Esophagus muscularis mucosa (tissue), 4 donors: Measurements from ENCODE around the gene CYB5RL. TPM values are rescaled to one million over a fixed set of nuclear protein-coding genes. Genes with fewer than 3 reads are reported as not detected.

ENCODE experiments used
- DNase-seq: peaks from one replicate; pipeline ENCODE4 v3.0.0-alpha.2; 2017; ENCODE audit errors: extremely low spot score
- H3K27ac ChIP-seq, 4 donors: fragments of 200-600 bp; sonication (generic); replicated peaks in 1 of 4; 1 replicate in 3 of 4; 2 replicates in 1 of 4; pipeline ENCODE4 v1.5.1; 2016 to 2019; ENCODE audit warnings: mild to moderate bottlenecking in 1 of 4
- H3K27me3 ChIP-seq, 4 donors: fragments of 200-600 bp; sonication (generic); one replicate each; pipeline versions ENCODE4 v1.5.1 to v1.6.0; 2016 to 2019
- H3K36me3 ChIP-seq, 4 donors: fragments of 200-600 bp; sonication (generic); one replicate each; pipeline ENCODE4 v1.5.1; 2016 to 2019
- H3K4me1 ChIP-seq, 4 donors: fragments of 200-600 bp; sonication (generic); one replicate each; pipeline ENCODE4 v1.5.1; 2016 to 2019
- H3K4me3 ChIP-seq, 4 donors: fragments of 200-600 bp; sonication (generic); 1 replicate in 2 of 4; 2 replicates in 2 of 4; pipeline ENCODE4 v1.5.1; 2016 to 2019; ENCODE audit warnings: mild to moderate bottlenecking in 4 of 4, moderate library complexity in 1 of 4
- H3K9me3 ChIP-seq, 4 donors: fragments of 200-600 bp; sonication (generic); 1 replicate in 3 of 4; 2 replicates in 1 of 4; pipeline ENCODE4 v1.5.1; 2016 to 2019
- EP300 ChIP-seq: sonication (generic); formaldehyde crosslinking; IDR thresholded peaks from one replicate; pipeline ENCODE4 v1.6.1; 2017; ENCODE audit warnings: antibody characterized with exemption
- POLR2A ChIP-seq: fragments of 450-650 bp; IDR thresholded peaks from one replicate; pipeline ENCODE4 v1.6.1; 2017; ENCODE audit warnings: antibody characterized with exemption, moderate library complexity, mild to moderate bottlenecking, low read depth
- POLR2AphosphoS5 ChIP-seq, 2 donors: sonication (generic); formaldehyde crosslinking; IDR thresholded peaks; one replicate each; pipeline ENCODE4 v1.6.1; 2017; ENCODE audit warnings: antibody characterized with exemption in 2 of 2
- WGBS: methylation state at CpG from one replicate; pipeline ENCODE4 v1.1.5; 2018; 5-methylcytosine and 5-hydroxymethylcytosine counted together
- intact Hi-C: fragments of 100-400 bp; cut with DNase I; formaldehyde crosslinking; loops from one replicate; pipeline ENCODE4 v1.15.1; 2023
- total RNA-seq, 4 donors: library from RNA; depleted of rRNA; stranded (reverse); fragments of >200 nt; gene quantifications; one replicate each; pipeline versions ENCODE4 v1.1.0 to v1.2.1, GENCODE V29; 2016
- TF ChIP-seq, protein P1 (sequence below), 3 experiments: fragments of 200-600 bp in 2 of 3; fragments of 450-650 bp in 1 of 3; sonication (generic) in 2 of 3; IDR thresholded peaks; one replicate each; pipeline ENCODE4 v1.5.1; 2017 to 2019; ENCODE audit warnings: antibody characterized with exemption in 3 of 3, mild to moderate bottlenecking in 2 of 3, moderate library complexity in 1 of 3

Gene CYB5RL
- total RNA-seq, 4 donors from 2014 or later: 3.6 to 6.1 (median 3.9) TPM

GRCh38 chr1:54190526-54190925 lies 9.3 kb downstream of the CYB5RL start:
- Histone ChIP-seq H3K4me1 (no peaks in the 10 kb centered on the region), H3K27me3 (no peaks in the 10 kb centered on the region), H3K27ac (no peak overlapping the region), H3K9me3 (no peaks in the 10 kb centered on the region), H3K36me3 (peaks cover 12 to 83% (median 50%) of the 10 kb centered on the region in 4 donors), H3K4me3 (no peak overlapping the region)
- TF ChIP-seq EP300: no peak
- no peak for TF ChIP-seq POLR2A
- TF ChIP-seq POLR2AphosphoS5 (IDR thresholded peaks at IDR 0.05): no peak
- TF ChIP-seq, protein P1, sequence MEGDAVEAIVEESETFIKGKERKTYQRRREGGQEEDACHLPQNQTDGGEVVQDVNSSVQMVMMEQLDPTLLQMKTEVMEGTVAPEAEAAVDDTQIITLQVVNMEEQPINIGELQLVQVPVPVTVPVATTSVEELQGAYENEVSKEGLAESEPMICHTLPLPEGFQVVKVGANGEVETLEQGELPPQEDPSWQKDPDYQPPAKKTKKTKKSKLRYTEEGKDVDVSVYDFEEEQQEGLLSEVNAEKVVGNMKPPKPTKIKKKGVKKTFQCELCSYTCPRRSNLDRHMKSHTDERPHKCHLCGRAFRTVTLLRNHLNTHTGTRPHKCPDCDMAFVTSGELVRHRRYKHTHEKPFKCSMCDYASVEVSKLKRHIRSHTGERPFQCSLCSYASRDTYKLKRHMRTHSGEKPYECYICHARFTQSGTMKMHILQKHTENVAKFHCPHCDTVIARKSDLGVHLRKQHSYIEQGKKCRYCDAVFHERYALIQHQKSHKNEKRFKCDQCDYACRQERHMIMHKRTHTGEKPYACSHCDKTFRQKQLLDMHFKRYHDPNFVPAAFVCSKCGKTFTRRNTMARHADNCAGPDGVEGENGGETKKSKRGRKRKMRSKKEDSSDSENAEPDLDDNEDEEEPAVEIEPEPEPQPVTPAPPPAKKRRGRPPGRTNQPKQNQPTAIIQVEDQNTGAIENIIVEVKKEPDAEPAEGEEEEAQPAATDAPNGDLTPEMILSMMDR (IDR thresholded peaks at IDR 0.05): no peak
- WGBS: 94% methylated on average over 5 of the region's 9 CpGs
- no peak for DNase-seq
- intact Hi-C loops: no loop called here

- WGBS: 93% methylated on average over 1 of the region's 1 CpG
- DNase-seq: no peak
- intact Hi-C loops: no loop called here
- H3K4me3 ChIP-seq: no peak overlapping the region
- no peaks in the 10 kb centered on the region for H3K27me3 ChIP-seq
- H3K4me1 ChIP-seq: no peaks in the 10 kb centered on the region
- peaks cover 4 to 71% (median 32%) of the 10 kb centered on the region in 4 donors for H3K36me3 ChIP-seq
- H3K9me3 ChIP-seq: no peaks in the 10 kb centered on the region
- H3K27ac ChIP-seq: no peak overlapping the region
- TF ChIP-seq, protein P1 (IDR thresholded peaks at IDR 0.05): no peak
- TF ChIP-seq POLR2A (no peak), POLR2AphosphoS5 (IDR thresholded peaks at IDR 0.05) (no peak), EP300 (no peak)
Measured at GRCh38 chr1:54188291-54188690, 11.5 kb downstream of the CYB5RL start.

DNA sequence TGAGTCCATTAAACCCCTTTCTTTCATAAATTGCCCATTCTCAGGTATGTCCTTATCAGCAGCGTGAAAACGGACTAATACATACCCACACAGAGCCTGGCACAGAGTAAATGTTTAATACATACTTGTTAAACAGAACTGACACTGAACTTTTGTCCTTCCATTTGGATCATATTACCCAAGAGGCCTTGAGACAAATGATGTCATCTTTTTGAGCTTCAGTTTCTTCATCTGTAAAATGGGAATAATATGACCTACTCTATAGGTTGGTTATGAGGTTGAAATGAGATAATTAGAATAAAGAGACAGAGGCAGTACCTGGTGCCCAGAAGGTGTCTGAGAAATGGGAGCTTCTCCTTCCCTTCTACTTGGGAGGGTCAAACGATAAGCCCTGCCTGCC lies 13.8 kb downstream of the CYB5RL start:
- no peaks in the 10 kb centered on the region for H3K9me3 ChIP-seq
- H3K36me3 ChIP-seq: peaks cover 4 to 60% (median 24%) of the 10 kb centered on the region in 4 donors
- TF ChIP-seq POLR2A (no peak), POLR2AphosphoS5 (IDR thresholded peaks at IDR 0.05) (no peak), EP300 (no peak)
- TF ChIP-seq, protein P1 (IDR thresholded peaks at IDR 0.05): no peak
- no peak overlapping the region for H3K4me3 ChIP-seq
- no peak overlapping the region for H3K27ac ChIP-seq
- no peaks in the 10 kb centered on the region for H3K4me1 ChIP-seq
- H3K27me3 ChIP-seq: no peaks in the 10 kb centered on the region
- WGBS: 94% methylated on average over 3 of the region's 3 CpGs
- no peak for DNase-seq
- intact Hi-C loops: no loop called here

DNA sequence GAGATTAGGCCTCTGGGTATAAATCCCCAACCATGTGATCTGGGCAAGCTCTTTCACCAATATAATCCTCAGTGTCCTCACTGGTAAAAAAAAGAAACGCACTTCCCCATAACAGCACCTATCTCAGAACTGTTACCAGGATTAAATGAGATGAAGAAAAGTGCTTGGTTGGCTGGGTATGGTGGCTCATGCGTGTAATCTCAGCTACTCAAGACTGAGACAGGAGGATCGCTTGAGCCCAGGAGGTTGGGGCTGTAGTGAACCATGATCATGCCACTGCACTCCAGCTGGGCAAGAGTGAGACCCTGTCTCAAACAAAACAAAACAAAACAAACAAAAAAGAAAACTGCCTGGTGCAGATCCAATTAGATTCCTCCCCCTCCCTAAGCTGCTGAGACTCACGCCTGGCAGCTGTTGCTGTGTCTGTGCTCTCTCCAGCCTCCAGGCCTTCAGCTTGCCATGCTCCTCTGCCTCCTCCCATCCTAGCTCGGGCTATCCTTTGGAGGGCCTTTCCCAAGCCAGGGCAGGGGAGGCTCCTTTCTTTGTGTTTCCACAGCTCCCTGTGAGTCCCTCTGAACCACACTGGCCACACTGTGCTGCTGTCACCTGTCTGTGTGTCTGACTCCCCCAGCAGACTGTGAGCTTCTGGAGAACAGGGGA lies 19.0 kb downstream of the CYB5RL start:
- Histone ChIP-seq H3K4me3 (no peak overlapping the region), H3K27me3 (no peaks in the 10 kb centered on the region), H3K4me1 (no peaks in the 10 kb centered on the region), H3K9me3 (no peaks in the 10 kb centered on the region), H3K27ac (no peak overlapping the region), H3K36me3 (peaks cover 0 to 57% (median 15%) of the 10 kb centered on the region in 4 donors)
- DNase-seq: no peak
- no peak for TF ChIP-seq POLR2AphosphoS5 (IDR thresholded peaks at IDR 0.05)
- TF ChIP-seq POLR2A: no peak
- TF ChIP-seq EP300: no peak
- TF ChIP-seq, protein P1 (IDR thresholded peaks at IDR 0.05): no peak
- intact Hi-C loops: loop anchor here (5.0 kb wide), 1 partner anchor 311 kb away; no protein-coding TSS in a partner anchor
- WGBS: 95% methylated on average over 5 of the region's 5 CpGs
